PC-9 (cell line): ENCODE measurements around the gene SAMD1. TPM values are rescaled to one million over a fixed set of nuclear protein-coding genes. Genes with fewer than 3 reads are reported as not detected.
A peak's percentile ranks its signal among the peaks of the same experiment; 100 is the strongest.

Source experiments
- BruUV-seq: library from RNA; stranded (reverse); fragments of 400-500 nt; replicated peaks from 2 replicates; lab custom pipeline; 2021; lab: Mats Ljungman, UMichigan
- CTCF ChIA-PET: fragments of 300-600 bp; sonication (Branson Sonifier 250); formaldehyde crosslinking; loops from one replicate; lab custom pipeline; 2022; ENCODE audit warnings: antibody characterized with exemption; lab: Charles Lee
- POLR2A ChIA-PET: fragments of 300-600 bp; sonication (Branson Sonifier 250); formaldehyde crosslinking; loops from one replicate; lab custom pipeline; 2022; ENCODE audit warnings: antibody characterized with exemption; ENCODE audit not compliant: unreplicated experiment; lab: Charles Lee
- DNase-seq, 2 experiments: peaks; one replicate each; pipeline versions ENCODE4 v3.0.0 to v3.0.0-alpha.2; 2015 to 2022; ENCODE audit warnings: mixed read lengths in 1 of 2
- H2AFZ ChIP-seq: fragments of 200-600 bp; sonication (generic); 2 replicates; pipeline ENCODE4 v1.8.1; 2017; ENCODE audit warnings: antibody characterized with exemption
- H3F3A ChIP-seq: fragments of 200-600 bp; sonication (generic); 2 replicates; pipeline ENCODE4 v1.8.1; 2017; ENCODE audit warnings: antibody characterized with exemption, mild to moderate bottlenecking, low read depth; ENCODE audit not compliant: insufficient read depth
- H3K27ac ChIP-seq: fragments of 200-600 bp; sonication (generic); 2 replicates; pipeline ENCODE4 v1.6.1; 2016; ENCODE audit warnings: mixed run types
- H3K27me3 ChIP-seq: fragments of 200-600 bp; sonication (generic); 2 replicates; pipeline ENCODE4 v1.6.1; 2016; ENCODE audit warnings: low read depth, mixed run types; ENCODE audit not compliant: insufficient read depth
- H3K36me3 ChIP-seq: fragments of 200-600 bp; sonication (generic); 2 replicates; pipeline ENCODE4 v1.6.1; 2016; ENCODE audit warnings: low read depth, mixed run types
- H3K4me1 ChIP-seq: fragments of 200-600 bp; sonication (generic); replicated peaks from 2 replicates; pipeline ENCODE4 v1.6.1; 2016; ENCODE audit warnings: mixed run types; ENCODE audit not compliant: insufficient read depth
- H3K4me2 ChIP-seq: fragments of 200-600 bp; sonication (generic); 2 replicates; pipeline ENCODE4 v1.6.1; 2017; ENCODE audit warnings: mixed run types
- H3K4me3 ChIP-seq: fragments of 200-600 bp; sonication (generic); 2 replicates; pipeline ENCODE4 v1.6.1; 2016; ENCODE audit warnings: mixed run types
- H3K79me2 ChIP-seq: fragments of 200-600 bp; sonication (generic); 2 replicates; pipeline ENCODE4 v1.6.1; 2017; ENCODE audit warnings: low read depth, mixed run types
- H3K9me2 ChIP-seq: fragments of 200-600 bp; sonication (generic); 2 replicates; pipeline ENCODE4 v1.8.1; 2017; ENCODE audit warnings: mild to moderate bottlenecking; ENCODE audit not compliant: insufficient read depth
- H3K9me3 ChIP-seq: fragments of 200-600 bp; sonication (generic); 2 replicates; pipeline ENCODE4 v1.8.1; 2016; ENCODE audit warnings: low read depth; ENCODE audit not compliant: insufficient read depth
- H4K20me1 ChIP-seq: fragments of 200-600 bp; sonication (generic); 2 replicates; pipeline ENCODE4 v1.8.1; 2017; ENCODE audit not compliant: insufficient read depth
- CTCF ChIP-seq: fragments of 200-600 bp; sonication (generic); conservative IDR thresholded peaks from 2 replicates; pipeline ENCODE4 v1.6.1; 2017; ENCODE audit warnings: mixed run types, antibody characterized with exemption, mild to moderate bottlenecking, moderate library complexity
- EZH2 ChIP-seq: fragments of 200-600 bp; sonication (generic); IDR thresholded peaks from 2 replicates; pipeline ENCODE4 v1.8.0; 2017; ENCODE audit warnings: antibody characterized with exemption, low read depth
- intact Hi-C: fragments of 100-400 bp; cut with micrococcal nuclease; formaldehyde crosslinking; loops from one replicate; pipeline ENCODE4 v1.10.0; 2022; ENCODE audit not compliant: unreplicated experiment
- total RNA-seq: library from RNA; stranded (reverse); gene quantifications from 2 replicates; pipeline ENCODE4 v1.2.3, GENCODE V29; 2021

Gene SAMD1
- total RNA-seq, 1 experiment from 2014 or later: 50.3 TPM

- Histone ChIP-seq H4K20me1 (no peaks in the 10 kb centered on the region), H3K9me3 (no peaks in the 10 kb centered on the region), H3K4me2 (peak overlapping the region; percentile 91), H3K36me3 (no peaks in the 10 kb centered on the region), H3K4me3 (peak overlapping the region; percentile 85), H2AFZ (peak overlapping the region; percentile 93), H3K4me1 (peaks cover 16% of the 10 kb centered on the region), H3K27ac (peak overlapping the region; percentile 71), H3K79me2 (peaks cover 14% of the 10 kb centered on the region), H3K9me2 (no peaks in the 10 kb centered on the region), H3K27me3 (no peaks in the 10 kb centered on the region), H3F3A (peaks cover 14% of the 10 kb centered on the region; the same call in 1 of the 2 replicates)
- CTCF ChIA-PET: interaction anchor here (0.5 to 0.6 kb wide), 2 partner anchors 34 to 129 kb away, joined by 3 to 4 read pairs; partner anchors contain the start of gene DCAF15
- POLR2A ChIA-PET: interaction anchor here (0.5 to 0.6 kb wide), 2 partner anchors 350 to 408 kb away, joined by 3 to 6 read pairs; no protein-coding TSS in a partner anchor
- intact Hi-C loops: loop anchor here (2.0 to 5.0 kb wide), 3 partner anchors 36 to 338 kb away; partner anchors contain the start of genes ASF1B, DDX39A and PRKACA
- BruUV-seq: TSS peak; percentile 87
- DNase-seq: peak; percentile 99
- TF ChIP-seq EZH2: no peak
- no peak for TF ChIP-seq CTCF
Measured at GRCh38 chr19:14080887-14081796, 9.4 kb downstream of the SAMD1 start.

- TF ChIP-seq CTCF: no peak
- TF ChIP-seq EZH2: no peak
- CTCF ChIA-PET: interaction anchor here (0.6 to 0.7 kb wide), 4 partner anchors 54 to 304 kb away, joined by 4 to 7 read pairs (median 6); partner anchors contain the start of genes ASF1B and C19orf53
Measured at GRCh38 chr19:14078411-14078810, 12.1 kb downstream of the SAMD1 start.

More at GRCh38 chr19:14078411-14078810, 12.1 kb downstream of the SAMD1 start:
- Histone ChIP-seq H3K4me3 (no peak overlapping the region), H3K27me3 (no peaks in the 10 kb centered on the region), H4K20me1 (no peaks in the 10 kb centered on the region), H3K27ac (no peak overlapping the region), H3K4me1 (peaks cover 26% of the 10 kb centered on the region), H3F3A (peaks cover 15% of the 10 kb centered on the region; the same call in 1 of the 2 replicates), H3K4me2 (no peak overlapping the region), H3K9me3 (no peaks in the 10 kb centered on the region), H3K79me2 (peaks cover 14% of the 10 kb centered on the region), H3K36me3 (no peaks in the 10 kb centered on the region), H2AFZ (no peak overlapping the region), H3K9me2 (no peaks in the 10 kb centered on the region)
- POLR2A ChIA-PET: interaction anchor here (0.5 to 0.6 kb wide), 2 partner anchors 71 to 155 kb away, joined by 3 to 6 read pairs; no protein-coding TSS in a partner anchor
- DNase-seq: no peak
- intact Hi-C loops: no loop called here
- BruUV-seq: no TSS peak
